HTR-8/SVneo (cell line): ENCODE data around the gene SAMD1.
A peak's percentile ranks its signal among the peaks of the same experiment; 100 is the strongest.

ENCODE experiments used
- DNase-seq: peaks from one replicate; pipeline ENCODE4 v3.0.0; 2011; ENCODE audit warnings: low spot score, mixed read lengths; ENCODE audit not compliant: insufficient read length
- FAIRE-seq: peaks from 2 replicates; lab custom pipeline; 2011; peaks lifted over from hg19 to GRCh38; lab: Jason Lieb, UNC

The SAMD1 gene

GRCh38 chr19:14114439-14114838 lies 23.9 kb upstream of the SAMD1 start:
- FAIRE-seq (no peak), DNase-seq (no peak)

DNA sequence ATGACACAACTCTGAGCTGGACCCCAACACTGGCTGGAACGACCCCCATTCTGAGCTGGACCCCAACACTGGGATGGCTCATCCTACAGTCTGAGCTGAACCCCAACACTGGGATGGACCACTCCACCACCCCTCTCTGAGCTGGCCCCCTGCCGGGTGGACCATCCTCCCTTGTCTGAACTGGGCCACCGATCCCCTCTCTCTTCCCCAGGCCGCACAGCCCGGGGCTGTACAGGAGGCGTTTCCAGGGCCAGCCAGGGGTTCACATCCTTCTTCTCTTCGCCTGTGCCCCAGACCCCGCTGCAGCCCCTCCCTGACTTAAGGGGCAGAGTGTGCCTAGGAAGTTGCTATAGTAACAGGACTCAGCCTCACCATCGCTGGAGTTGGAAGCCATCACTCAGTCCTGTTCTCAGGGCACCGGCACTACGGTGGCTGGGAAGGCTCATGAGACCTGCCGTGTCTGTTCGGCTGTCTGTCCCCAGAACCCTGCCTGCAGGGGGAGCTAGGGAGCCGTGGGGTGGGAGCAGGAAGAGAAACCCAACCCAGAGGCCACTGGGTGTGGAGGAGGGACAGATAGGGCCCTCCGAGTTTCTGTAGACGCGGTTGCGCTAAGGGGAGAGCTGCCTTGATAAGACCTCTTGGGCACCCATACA lies 23.3 kb upstream of the SAMD1 start:
- DNase-seq, result no peak
- FAIRE-seq, result no peak

DNA sequence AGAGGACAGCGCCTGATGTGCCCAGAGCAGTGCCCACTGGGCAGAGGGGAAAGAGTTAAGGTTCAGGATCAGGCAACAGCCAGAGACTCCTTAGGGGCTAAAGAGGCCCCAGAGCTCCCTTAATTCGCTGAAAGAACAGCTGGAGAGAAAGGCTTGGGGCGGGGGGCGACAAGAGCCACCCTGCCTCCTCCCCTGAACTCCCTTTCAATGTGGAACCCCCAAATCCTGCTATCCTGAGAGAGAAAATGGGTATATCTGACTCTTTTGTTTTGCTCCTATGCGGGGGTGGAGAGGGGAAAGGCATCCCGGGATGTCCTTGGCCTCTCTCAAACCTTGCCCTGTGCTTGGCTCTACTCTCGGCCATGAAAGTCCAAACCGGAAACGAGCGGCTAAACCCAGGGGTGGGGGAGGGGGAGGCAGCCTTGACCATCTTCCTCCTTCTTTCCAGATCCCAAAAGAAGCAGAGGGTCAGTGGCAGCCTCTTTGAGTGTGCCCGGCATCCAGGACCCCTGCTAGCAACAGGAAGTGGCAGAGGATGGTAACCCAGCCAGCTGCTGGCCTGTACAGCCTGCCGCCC lies 22.3 kb upstream of the SAMD1 start:
- FAIRE-seq (no peak), DNase-seq (no peak)

- DNase-seq (no peak), FAIRE-seq (no peak)
Observed at GRCh38 chr19:14112051-14112808, 21.7 kb upstream of the SAMD1 start.

DNA sequence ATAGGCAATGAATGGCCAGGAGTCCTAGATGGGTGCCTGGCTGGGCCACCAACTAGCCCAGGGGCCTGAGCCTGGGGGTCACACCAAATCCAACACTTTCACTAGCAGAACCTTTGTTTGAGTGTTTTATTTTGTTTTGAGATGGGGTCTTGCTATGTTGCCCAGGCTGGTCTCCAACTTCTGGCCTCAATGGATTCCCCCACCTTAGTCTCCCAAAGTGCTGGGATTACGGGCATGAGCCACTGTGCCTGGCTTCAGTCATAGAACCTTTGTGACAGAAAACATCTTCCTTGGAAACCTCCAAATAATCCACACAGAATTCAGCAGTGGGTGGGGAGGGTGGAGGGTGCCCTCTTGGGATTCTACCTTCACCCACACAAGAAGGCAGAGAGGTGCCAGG lies 20.9 kb upstream of the SAMD1 start:
- no peak for FAIRE-seq

DNA sequence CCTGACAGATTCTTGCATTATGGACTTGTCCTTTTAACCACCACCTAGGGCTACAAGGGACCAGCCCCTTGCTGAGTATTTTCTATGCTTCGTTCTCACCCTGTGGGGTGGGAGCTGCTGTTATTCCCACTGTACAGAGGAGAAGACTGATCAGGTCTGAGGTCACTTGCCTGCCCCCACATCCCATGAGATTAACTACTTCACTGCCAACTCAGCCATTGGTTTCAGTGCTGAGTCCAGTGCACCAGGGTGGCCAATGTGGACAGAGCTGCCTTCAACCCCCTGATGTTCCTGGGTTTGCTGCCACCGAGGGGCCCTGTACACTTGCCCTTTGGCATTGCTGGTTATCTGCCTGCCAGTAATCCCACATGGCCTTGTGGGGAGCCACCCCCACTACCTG lies 20.1 kb upstream of the SAMD1 start:
- FAIRE-seq, result no peak

More for the DNA sequence above, 20.9 kb upstream of the SAMD1 start:
- DNase-seq, result no peak

GRCh38 chr19:14107581-14108461 lies 17.3 kb upstream of the SAMD1 start:
- no peak for DNase-seq
- FAIRE-seq, result no peak

More for the DNA sequence above, 20.1 kb upstream of the SAMD1 start:
- no peak for DNase-seq

- DNase-seq, result no peak
- no peak for FAIRE-seq
Observed at GRCh38 chr19:14106840-14107239, 16.3 kb upstream of the SAMD1 start.

DNA sequence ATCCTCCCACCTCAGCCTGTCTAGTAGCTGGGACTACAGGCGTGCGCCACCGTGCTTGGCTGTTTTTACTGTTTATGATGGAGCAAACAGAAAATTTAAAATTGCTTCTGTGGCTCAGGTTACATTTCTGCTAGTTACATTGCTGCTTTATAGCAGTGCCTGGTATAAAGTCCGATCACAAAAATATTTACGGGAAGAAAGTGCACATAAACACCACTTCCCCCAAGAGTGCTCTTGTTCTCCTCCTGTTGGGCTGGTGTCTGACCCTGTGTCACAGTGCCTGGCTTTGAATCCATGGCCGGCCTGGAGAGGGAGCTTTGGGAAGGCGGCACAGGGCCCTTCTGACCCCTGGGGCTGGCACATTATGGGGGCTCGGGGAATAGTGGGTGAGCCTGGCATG lies 15.1 kb upstream of the SAMD1 start:
- FAIRE-seq, result no peak

DNA sequence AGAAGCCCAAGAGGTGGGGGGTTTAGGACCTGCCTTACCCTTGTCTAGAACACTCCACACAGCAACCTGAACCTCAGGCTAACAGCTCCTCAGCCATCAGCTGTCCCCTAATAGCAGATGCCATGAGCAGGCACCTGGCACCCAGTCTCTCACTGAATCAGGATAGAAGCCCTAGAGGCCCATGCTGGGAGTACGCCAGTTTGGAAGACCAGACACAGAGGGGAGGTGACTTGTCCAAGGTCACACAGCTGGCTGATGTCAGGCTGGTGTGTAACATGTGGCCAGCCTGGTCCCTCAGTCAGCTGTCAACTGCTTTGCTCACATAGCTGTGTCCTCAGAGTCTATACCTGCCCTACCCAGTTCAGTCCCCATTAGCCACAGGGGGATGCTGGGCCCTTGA lies 12.8 kb upstream of the SAMD1 start:
- DNase-seq, result no peak
- no peak for FAIRE-seq

More for the DNA sequence above, 15.1 kb upstream of the SAMD1 start:
- DNase-seq, result no peak

GRCh38 chr19:14102756-14103155 lies 12.2 kb upstream of the SAMD1 start:
- no peak for FAIRE-seq
- no peak for DNase-seq

DNA sequence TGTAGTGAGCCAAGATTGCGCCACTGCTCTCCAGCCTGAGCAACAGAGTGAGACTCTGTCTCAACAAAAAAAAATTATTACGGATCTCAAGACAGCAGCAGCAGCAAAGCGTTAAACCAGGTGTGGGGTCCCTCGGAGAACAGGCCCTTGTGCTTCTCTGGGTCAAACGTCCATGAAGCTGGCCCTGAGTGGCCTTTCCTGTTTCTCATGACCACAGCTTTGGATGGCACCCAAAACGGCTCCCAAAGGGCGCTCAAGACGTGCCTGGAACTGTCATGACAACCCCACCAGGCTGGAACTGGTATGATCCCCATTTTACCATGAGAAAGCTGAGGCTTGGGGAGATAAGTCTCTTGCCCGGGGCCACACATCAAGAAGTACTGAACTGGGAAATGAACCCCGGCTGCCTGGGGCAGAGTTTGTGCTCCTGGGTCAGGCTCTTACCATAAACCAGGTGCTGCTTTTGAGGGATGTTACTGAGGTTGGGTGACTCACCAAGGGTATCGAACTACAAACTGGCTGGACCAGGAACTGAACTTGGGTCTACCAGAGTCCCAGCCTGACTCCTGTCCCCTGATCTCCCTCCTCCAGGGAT lies 11.6 kb upstream of the SAMD1 start:
- FAIRE-seq, result no peak
- no peak for DNase-seq

GRCh38 chr19:14101003-14101545 lies 10.5 kb upstream of the SAMD1 start:
- DNase-seq (no peak), FAIRE-seq (no peak)

GRCh38 chr19:14097532-14098151 lies 7.1 kb upstream of the SAMD1 start:
- FAIRE-seq (no peak), DNase-seq (no peak)

DNA sequence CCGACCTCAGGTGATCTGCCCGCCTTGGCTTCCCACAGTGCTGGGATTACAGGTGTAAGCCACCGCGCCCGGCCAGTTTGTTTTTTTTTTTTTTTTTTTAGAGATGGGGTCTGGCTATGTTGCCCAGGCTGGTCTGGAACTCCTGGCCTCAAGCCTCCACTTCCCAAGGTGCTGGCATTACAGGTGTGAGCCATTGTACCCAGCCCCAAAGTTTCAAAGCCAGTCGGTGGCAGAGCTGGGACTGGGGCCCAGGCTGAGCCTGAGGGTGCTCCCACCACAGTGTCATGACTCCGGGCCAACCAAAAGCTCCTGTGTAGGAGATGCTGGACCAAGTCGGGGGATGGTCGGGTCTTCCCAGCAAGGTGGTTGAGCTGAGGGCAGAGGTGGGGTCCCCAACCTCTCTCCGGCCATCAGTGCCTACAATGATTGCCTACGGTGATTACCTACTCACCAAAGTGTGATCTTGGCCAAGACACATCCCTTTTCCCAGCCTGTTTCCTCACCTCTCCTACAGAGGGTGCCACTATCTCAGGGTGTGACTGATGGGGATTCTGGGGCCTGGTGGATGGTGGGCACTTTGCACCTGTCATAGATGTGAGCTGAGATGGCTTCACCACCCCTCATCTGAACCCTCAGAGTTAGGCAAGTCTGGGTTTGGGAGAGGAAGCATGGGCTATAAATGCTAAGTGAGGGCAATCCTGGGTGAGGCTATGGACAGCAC lies 5.9 kb upstream of the SAMD1 start:
- DNase-seq, result no peak
- FAIRE-seq, result peak; percentile 57

DNA sequence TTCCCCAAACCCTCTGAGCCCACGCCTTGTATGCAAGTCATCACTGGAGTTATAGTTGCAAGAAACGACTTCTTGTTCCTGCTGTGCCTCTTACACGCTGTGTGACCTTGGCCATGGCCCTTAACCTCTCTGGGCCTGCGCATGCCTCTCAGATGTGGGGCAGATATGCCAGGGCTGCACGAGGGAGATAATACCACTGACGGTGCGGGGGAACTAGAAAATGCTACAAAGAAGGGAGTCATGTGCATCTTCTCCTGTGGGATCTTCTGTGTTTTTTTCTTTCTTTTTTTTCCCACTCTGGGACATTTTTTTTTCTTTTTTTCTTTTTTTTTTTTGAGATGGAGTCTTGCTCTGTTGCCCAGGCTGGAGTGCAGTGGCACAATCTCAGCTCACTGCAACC lies 4.3 kb upstream of the SAMD1 start:
- DNase-seq, result no peak
- FAIRE-seq, result no peak

DNA sequence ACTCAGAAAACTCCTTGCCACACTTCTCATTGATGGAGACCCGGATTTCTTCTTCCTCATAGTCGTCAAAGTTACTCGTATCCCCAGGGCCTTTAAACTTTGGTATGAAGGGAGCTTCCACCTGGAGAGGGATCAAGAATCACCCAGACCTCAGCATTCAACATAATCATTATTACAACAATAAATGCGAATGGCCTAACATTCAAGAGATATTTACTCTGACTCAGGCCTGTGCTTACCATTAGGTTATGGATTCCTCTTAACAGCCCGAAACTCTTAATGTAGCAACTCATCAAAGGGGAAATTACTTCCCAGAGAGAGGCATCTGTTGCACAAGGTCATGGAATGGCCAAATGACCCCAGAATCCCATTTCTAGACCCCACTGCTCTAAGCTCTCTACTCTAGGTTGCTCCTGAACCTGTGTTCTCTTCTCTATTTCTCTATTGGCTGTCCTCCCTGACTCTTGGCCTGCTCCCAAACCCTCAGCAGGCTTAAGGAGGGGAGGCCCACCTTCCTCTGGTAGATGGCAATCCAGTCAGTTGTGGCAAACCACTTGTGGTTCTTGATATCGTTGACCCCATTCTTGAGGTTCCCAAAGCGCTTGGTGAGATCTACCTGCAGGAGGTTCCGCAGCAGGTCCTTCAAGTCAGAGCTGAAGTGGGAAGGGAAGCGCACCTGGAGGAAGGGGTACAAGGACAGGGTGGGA lies 2.7 kb upstream of the SAMD1 start:
- no peak for FAIRE-seq
- DNase-seq, result no peak

DNA sequence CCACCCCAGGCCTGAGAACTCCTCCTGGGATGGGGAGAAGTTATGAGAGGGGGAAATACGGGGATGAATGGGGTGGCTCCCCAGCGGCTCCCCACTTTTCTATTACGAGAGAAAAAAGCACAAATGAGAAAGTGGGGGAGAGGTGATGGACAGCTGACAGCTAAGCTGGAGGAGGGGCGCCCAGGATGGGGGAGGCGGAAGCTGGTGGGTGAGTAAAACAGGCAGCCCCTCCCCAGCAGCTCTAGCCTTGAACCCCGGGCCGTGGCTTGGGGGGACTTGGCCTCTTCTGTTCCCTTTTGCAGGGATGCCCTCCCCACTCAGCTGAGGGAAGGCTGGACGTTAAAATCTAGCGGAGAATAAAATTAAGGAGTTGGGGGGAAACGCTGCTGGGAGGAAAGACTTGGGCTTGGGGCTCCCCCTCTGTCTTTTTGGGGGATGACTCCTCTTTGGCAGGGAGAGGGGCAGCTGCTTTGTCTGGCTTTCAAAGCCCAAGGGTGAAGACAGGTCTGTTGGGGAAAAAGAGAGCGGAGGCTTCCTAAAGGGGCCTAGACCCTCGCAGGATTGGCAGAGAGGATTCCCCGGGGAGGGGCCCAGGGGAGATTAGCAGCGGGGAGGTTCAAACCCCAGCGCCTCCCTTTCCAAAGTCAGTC lies 1.4 kb upstream of the SAMD1 start:
- FAIRE-seq (no peak), DNase-seq (no peak)
